NCI-H1930 (cell line): ENCODE results near the gene BHMT.
A peak's percentile ranks its signal among the peaks of the same experiment; 100 is the strongest.
"Not testable (repeated sequence)": the region's sequence is repeated elsewhere in the genome, so short reads cannot be mapped to it uniquely, and the experiment has no call there.

ENCODE experiments used
- DNase-seq, 2 experiments: peaks; one replicate each; lab custom pipeline; 2025; lab: John Stamatoyannopoulos, UW

The BHMT gene

GRCh38 chr5:79111960-79112702, 522 bp downstream of the BHMT start:
- no peak for DNase-seq

- DNase-seq: no peak
These were observed 1.1 kb downstream of the BHMT start for GRCh38 chr5:79112703-79113058.

- DNase-seq: no peak
These were observed 7.9 kb downstream of the BHMT start for GRCh38 chr5:79119486-79119885.

DNA sequence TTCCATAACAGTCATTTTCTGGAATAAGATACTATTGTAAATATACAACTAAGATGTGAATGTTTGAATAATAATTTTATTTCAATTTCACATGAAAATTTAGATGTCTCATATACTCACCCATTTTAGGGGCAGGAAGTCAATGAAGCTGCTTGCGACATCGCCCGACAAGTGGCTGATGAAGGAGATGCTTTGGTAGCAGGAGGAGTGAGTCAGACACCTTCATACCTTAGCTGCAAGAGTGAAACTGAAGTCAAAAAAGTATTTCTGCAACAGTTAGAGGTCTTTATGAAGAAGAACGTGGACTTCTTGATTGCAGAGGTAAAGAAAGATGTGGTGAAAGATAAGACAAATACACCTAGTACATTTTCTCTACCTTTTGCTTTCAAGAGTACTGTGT, 8.6 kb downstream of the BHMT start:
- no peak for DNase-seq

GRCh38 chr5:79122973-79123372, 11.4 kb downstream of the BHMT start:
- no peak for DNase-seq

- no peak for DNase-seq
These were observed 13.0 kb downstream of the BHMT start for GRCh38 chr5:79124607-79125006.

- no peak for DNase-seq
These were observed 19.2 kb downstream of the BHMT start for GRCh38 chr5:79130781-79131180.

GRCh38 chr5:79133121-79133656, 21.6 kb downstream of the BHMT start:
- peak in 1 of 2 experiments; percentile 28 for DNase-seq

DNA sequence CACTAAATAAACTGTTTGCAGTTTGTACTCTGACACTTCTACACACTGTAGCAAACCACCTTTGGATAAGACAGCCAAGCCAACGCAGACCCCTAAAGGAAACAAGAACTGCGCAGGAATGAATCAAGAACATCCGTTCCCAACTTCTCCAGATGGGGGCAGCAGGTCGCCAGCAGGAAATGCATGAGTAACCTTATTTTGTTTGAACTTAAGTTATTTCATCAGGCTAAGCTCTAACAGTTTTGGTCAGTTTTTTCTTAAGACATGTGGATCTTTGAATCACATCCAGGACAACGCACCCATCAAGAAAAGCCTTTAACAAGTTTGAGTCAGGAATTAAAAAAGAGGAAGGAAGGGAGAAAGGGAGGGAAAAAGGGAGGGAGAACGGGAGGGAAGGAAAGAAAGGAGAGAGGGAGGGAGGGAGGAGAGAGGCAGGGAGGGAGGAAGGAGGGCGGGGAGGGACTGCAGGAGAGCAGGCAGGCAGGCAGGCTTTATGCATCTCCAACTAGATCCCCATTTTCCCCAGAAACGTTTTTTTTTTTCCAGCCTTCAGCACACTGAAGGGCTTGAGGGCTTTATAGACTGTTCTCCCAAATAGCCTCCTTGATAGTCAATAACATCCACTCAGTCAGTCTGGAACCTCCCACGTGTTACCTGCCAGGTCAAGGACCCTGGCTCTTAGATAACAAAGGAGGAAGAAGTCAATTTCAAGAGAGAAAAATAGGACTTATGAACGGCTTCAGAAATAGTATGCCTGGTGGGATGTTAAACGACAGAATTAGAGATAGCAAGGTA, 22.2 kb downstream of the BHMT start:
- DNase-seq: peak; percentile 24 to 33

- no peak for DNase-seq
These were observed 24.4 kb downstream of the BHMT start for GRCh38 chr5:79135790-79136553.

GRCh38 chr5:79136618-79137017, 25.0 kb downstream of the BHMT start:
- DNase-seq: no peak

DNA sequence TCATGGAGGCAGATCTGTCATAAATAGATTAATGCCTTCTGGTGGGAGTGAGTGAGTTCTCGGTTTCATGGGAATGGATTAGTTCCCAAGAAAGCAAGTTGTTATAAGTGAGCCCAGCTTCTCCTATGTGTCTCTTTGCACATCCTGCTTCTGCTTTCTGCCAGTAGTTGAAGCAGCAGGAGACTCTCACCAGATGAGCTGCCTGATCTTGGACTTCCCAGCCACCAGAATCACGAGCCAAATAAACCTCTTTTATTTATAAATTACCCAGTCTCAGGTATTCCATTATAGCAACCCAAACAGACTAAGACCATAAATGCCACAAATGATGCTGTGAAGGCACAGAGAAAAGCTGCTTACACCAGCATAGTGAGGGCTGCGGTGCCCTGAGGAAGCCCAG, 28.9 kb downstream of the BHMT start:
- DNase-seq: no peak

DNA sequence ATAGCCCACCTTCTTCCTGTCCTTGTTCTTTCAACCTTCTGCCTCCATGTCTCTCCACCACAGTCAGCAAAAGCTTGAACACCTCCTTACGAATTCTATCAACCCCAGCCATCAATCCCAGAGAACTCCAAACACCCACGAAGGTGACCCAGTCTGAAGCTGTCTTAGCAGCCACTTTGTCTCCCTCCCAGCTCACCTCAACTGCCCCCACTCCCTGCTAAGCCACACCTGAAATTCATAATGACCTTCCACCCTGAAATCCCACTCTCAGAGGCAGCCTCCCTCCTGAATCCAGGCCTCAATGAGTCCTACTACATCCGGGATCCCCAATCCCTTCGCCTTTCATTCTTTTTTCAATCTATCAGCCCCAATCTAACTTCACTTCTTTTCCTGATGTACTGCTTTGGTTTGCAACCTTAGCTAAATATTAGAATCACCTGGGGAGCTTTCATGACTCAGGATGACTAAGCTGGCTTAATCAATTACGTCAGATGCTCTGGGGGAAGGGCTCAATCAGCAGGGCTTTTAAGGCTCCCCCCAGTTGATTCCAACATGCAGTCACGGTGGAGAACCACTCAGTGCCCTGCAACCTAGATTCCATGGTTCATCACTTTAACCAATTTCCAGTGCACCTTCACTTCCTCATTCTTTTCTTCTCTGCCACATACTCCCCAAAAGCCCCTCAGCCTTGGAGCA, 32.2 kb downstream of the BHMT start:
- no peak for DNase-seq

GRCh38 chr5:79147076-79147475, 35.5 kb downstream of the BHMT start:
- no peak for DNase-seq

DNA sequence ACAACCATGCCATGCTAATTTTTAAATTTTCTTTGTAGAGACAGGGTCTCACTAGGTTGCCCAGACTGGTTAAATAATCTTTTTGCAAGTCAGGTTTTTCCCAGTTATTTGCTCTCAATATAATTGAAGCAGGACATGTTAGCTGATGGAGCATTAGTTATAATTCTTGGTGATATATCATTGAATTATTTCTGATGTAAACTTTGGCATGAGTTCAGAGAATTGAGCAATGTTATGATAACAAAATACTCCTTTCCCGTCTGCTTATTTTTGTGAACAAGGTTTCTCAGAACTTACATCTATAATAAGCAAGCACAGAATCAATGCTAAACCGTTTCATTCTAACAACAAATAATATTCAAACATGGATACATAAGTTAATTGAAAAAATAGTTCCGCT, 37.8 kb downstream of the BHMT start:
- no peak for DNase-seq

DNA sequence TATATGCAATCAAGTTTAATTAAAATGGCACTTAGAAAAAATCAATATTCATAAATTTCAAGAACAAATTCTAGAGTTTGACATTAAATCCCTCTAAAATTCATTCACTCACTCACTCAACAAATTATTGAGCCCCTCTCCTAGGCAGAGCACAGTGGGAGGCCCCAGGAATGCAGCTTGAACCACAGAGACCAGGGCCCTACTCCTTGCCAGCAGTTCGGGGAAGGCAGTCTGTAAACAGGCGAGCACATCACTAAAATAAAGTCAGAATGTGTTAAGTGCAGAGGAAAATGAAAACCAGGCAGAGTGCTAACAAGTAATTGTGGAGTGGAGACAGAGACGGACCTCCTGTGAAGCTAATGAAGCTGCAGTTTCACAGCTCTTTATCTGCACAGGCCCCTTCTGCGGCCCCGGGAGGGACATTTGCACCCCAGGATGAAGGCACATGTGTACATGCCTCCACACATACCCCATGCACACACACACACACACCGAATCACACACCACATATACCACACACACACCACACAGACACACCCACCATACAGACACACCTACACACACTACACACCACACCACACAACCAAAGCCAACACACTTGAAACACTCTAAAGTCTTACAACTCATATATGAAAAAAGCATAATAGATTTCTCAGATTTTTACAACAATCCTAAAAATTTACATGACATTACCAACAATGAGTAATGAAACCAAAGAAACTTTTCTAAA, 40.5 kb downstream of the BHMT start:
- no peak for DNase-seq

GRCh38 chr5:79157305-79157704, 45.7 kb downstream of the BHMT start:
- DNase-seq: no peak

- DNase-seq: not testable (repeated sequence)
These were observed 50.0 kb downstream of the BHMT start for GRCh38 chr5:79161647-79162046.

- no peak for DNase-seq
These were observed 56.4 kb downstream of the BHMT start for GRCh38 chr5:79168031-79168430.

DNA sequence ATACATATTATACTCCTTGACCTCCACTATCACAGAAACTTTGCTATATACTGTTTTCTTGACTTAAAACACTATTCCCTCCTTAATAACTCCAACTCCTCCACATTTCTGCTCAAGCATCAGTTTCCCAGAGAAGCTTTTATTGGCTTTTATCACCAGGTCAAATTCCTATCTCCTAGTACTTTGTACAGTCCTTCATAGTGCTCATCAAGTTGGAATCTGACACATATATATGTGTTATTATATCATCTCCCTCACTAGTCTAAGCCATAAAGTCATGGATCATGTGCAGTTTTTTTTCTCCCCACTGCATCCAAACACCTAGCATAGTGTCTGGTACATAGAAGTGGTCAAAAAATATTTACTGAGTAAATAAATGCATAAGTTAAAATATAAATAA, 59.1 kb downstream of the BHMT start:
- no peak for DNase-seq

DNA sequence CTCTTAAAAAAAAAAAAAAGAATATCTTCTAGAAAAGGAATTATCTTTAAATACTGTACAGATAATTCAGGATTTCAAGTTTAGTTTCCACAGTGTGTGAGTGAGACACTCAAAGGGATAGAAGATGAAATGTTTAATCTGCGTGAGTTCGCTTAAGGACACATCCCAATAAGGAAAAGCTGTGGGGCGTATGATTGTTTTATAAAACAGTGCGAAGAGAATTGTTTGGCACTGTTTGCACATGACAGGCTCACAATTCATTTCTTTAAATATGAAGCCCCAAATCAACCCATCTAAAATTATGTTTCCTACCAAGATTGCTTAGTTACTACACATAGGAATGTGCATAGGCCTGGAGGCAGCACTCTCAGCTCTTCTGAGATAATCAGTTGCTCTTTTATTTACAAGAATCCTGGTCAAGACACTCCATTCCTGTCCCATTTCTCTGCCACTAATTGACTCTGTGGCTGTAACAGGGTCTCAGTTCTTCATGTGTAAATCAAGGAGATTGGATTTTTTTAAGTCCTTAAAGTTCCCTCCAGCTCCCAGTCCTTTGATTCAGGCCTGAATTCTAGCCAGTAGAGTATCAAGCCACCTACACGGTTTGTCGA, 60.1 kb downstream of the BHMT start:
- no peak for DNase-seq
